GM13977 (cell line): ENCODE measurements around the gene NFIA.

Source experiments
- DNase-seq: peaks from one replicate; pipeline ENCODE4 v3.0.0; 2012; ENCODE audit warnings: low spot score
- CTCF ChIP-seq: IDR thresholded peaks from 2 replicates; pipeline ENCODE4 v1.5.1; 2012; ENCODE audit warnings: mild to moderate bottlenecking, control low read depth; ENCODE audit not compliant: insufficient read depth; ENCODE audit errors: extremely low read depth, missing control alignments
- in situ Hi-C: fragments of 300-500 bp; cut with MboI; formaldehyde crosslinking; loops from one replicate; pipeline ENCODE4 v1.12.0; 2022; ENCODE audit warnings: low sequenced_read_pairs, low pct_unique_long_range_greater_than_20kb, mixed read lengths, inconsistent platforms; ENCODE audit not compliant: unreplicated experiment

Gene NFIA

GRCh38 chr1:61049850-61050540, 32.4 kb upstream of the NFIA start:
- TF ChIP-seq CTCF = peak; percentile 82
- in situ Hi-C loops = no loop called here
- peak; percentile 85 for DNase-seq

- DNase-seq = no peak
- TF ChIP-seq CTCF = no peak
- in situ Hi-C loops = no loop called here
Observed at GRCh38 chr1:61050541-61051442, 31.6 kb upstream of the NFIA start.

GRCh38 chr1:61051443-61051718, 31.0 kb upstream of the NFIA start:
- in situ Hi-C loops = no loop called here
- TF ChIP-seq CTCF = no peak
- no peak for DNase-seq

GRCh38 chr1:61051719-61052394, 30.5 kb upstream of the NFIA start:
- in situ Hi-C loops = no loop called here
- DNase-seq = no peak

GRCh38 chr1:61052395-61053225, 29.8 kb upstream of the NFIA start:
- no peak for DNase-seq
- in situ Hi-C loops = no loop called here
- TF ChIP-seq CTCF = no peak

More at GRCh38 chr1:61051719-61052394, 30.5 kb upstream of the NFIA start:
- no peak for TF ChIP-seq CTCF

- in situ Hi-C loops = no loop called here
- DNase-seq = no peak
- TF ChIP-seq CTCF = no peak
Observed at GRCh38 chr1:61053226-61053711, 29.1 kb upstream of the NFIA start.
